Posterior vena cava (tissue), 2 donors: ENCODE measurements around the gene KCND3. TPM values are rescaled to one million over a fixed set of nuclear protein-coding genes. Genes with fewer than 3 reads are reported as not detected.

ENCODE experiments used
- DNase-seq: peaks from one replicate; pipeline ENCODE4 v3.0.0-alpha.2; 2020; ENCODE audit warnings: low spot score
- intact Hi-C, 2 donors: fragments of 100-400 bp; cut with DNase I; formaldehyde crosslinking; loops; one replicate each; pipeline versions ENCODE4 v1.14.1 to v1.14.2; 2022 to 2023
- total RNA-seq, 2 donors: library from RNA; stranded (reverse); fragmentation: NEBNext Ultra II Directional; extraction: Animal tissue kit (Norgen Biotek cat#: 25700); gene quantifications; one replicate each; pipeline ENCODE4 v1.2.1, GENCODE V29; 2021
- donor health status: DM: yes; HTN: yes; CAD: no.
- donor health status: DM: yes; HTN: yes; CAD: no.

KCND3 gene
- total RNA-seq, 2 donors from 2014 or later, result 24.6 to 27.8 TPM

DNA sequence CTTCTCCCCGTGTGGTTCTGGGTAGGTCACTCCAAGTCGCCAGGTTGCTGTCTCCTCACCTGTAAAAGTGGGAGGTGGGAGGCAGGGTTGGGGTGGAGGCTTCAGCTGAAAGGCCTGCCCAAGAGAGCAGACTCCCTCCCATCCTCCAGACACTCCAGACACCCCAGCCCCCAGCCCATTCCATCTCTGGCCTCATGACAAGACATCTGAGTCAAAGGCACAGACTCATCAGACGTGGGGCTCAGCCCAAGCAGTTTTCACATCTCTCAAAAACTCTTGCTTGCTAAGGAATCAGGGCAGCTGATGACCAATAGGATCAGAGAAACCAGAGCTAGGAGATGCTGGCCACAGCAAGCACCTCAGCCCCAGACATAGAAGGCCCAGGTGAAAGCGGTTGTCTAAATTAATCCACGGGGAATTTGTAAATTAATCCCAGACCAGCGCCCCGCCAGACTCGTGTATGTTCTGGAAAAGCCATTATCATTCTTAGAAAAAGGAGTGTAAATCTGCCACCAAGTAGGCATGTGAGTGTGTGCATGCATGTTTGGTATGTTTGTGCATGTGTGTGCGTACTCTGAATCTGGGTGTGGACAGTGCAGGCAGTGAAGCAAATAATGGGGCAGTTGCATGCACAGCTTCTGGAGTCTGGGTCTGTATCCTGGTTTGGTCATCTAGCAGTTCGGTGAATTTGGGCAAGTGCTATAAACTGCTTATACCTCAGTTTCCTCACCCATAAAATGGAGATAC lies 55.2 kb downstream of the KCND3 start:
- intact Hi-C loops, result no loop called here
- no peak for DNase-seq

GRCh38 chr1:111930356-111930755 lies 59.1 kb downstream of the KCND3 start:
- no peak for DNase-seq

DNA sequence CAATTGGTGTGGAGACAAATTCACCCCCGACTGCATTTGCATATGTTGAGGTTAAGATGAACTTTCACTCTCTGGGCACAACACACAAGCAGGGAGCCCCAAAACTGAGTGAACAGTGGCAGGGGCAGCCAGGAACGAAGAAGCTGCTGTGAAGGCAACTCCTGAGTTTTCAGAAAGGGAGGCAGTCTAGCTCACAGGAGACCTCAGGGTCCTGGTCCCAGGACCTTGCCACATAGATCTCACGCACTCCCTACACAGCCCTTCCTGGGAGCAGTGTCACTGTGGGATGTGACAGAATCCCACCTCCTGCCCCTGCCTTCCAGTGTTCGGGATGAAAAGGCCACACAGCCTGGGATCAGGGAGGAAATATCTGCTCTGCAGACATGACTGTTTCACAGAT lies 60.9 kb downstream of the KCND3 start:
- no peak for DNase-seq
- intact Hi-C loops, result no loop called here

More at GRCh38 chr1:111930356-111930755, 59.1 kb downstream of the KCND3 start:
- intact Hi-C loops, result no loop called here

- intact Hi-C loops, result no loop called here
- DNase-seq, result no peak
Measured at GRCh38 chr1:111927652-111928051, 61.8 kb downstream of the KCND3 start.

DNA sequence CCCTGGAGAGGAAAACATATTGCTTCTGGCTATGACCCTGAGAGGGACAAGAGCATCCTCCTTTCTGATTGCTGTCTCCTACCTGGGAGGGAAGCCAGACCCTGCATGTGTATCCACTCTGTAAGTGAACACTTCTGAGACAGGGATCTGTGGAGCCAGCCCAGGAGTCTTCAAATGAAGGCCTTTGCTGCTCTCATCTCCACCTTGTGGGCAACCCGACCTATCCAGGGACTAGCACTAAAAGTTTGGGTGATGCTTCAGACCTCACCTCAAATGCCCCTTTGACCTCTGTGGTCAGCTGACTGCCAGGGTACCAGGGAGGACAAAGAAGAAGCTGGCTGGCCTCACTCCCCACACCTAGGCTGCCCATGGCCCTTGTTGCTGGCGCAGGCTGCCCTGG lies 64.7 kb downstream of the KCND3 start:
- intact Hi-C loops, result no loop called here
- no peak for DNase-seq

- no peak for DNase-seq
- intact Hi-C loops, result no loop called here
Measured at GRCh38 chr1:111923766-111924165, 65.7 kb downstream of the KCND3 start.

- no peak for DNase-seq
- intact Hi-C loops, result no loop called here
Measured at GRCh38 chr1:111921948-111922347, 67.5 kb downstream of the KCND3 start.

- no peak for DNase-seq
- intact Hi-C loops, result no loop called here
Measured at GRCh38 chr1:111920221-111921024, 69.0 kb downstream of the KCND3 start.

GRCh38 chr1:111911776-111912515 lies 77.5 kb downstream of the KCND3 start:
- DNase-seq, result no peak
- intact Hi-C loops, result no loop called here

DNA sequence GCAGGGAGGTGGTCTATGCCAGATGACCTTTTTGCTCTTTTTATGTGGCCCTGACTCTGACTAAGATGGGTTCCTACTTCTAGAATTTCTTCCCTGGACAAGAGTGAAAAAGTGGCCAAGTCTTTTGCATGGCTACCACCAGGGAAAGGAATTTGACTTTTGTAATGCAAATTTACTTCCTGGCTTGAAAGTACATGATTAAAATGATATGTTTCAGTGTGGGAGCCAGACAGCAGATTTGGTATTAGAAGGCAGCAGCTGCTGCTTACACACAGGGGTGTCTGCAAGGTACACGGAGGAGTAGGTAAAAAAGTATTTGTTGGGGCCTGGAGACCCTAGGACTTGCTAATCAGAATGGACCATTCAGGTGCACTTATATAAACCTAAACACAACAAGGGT lies 78.4 kb downstream of the KCND3 start:
- intact Hi-C loops, result no loop called here
- no peak for DNase-seq

- intact Hi-C loops, result no loop called here
- DNase-seq, result no peak
Measured at GRCh38 chr1:111909030-111909429, 80.4 kb downstream of the KCND3 start.

DNA sequence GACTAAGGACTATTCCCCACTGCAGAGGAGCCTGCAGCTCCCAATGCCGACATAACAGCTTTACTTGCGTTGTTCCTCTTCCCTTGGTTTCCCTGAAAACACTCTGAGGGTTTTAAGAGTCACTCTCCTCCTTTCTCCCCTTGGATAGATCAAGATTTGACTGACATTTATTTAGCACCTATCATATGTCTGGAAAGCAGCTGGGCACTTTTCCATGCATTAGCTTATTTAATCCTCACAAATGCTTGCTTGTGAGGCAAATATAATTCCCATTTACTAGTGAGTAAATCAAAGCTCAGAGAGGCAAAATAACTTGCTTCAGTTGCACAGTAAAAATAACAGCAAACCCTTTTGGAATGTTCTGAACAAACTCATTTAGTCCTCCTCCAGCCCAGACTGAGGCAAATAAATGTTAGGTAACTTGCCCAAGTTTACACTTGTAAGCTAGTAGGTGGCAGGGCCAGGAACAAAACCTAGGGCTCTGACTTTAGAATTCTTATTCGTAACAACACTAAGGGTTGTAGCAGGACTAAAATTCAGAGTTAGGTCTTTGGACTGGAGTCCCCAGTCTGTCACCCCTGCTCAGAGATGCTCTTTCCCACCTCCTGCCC lies 81.4 kb downstream of the KCND3 start:
- intact Hi-C loops, result no loop called here
- DNase-seq, result no peak

- intact Hi-C loops, result no loop called here
- DNase-seq, result no peak
Measured at GRCh38 chr1:111907321-111907720, 82.1 kb downstream of the KCND3 start.

GRCh38 chr1:111906816-111907215 lies 82.7 kb downstream of the KCND3 start:
- DNase-seq, result no peak
- intact Hi-C loops, result no loop called here

DNA sequence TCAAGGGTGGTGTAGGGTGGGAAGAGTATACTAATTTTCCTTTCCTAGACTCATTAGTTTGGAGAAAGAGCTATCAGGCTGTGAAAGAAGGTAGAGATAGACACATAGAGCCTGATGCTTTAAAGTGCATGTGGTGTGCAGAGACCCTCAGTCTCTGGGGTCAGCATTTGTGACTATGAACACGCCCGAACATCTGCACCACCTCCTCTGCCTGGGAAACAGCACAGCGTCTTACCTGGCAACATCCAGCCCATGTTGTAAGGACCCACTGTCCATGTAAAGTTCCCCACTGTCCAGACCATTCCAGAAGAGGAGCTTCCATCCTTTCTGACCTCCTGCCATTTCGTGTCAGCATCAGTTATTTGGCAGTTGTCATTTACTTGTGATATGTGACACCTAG lies 83.4 kb downstream of the KCND3 start:
- DNase-seq, result no peak
- intact Hi-C loops, result no loop called here

DNA sequence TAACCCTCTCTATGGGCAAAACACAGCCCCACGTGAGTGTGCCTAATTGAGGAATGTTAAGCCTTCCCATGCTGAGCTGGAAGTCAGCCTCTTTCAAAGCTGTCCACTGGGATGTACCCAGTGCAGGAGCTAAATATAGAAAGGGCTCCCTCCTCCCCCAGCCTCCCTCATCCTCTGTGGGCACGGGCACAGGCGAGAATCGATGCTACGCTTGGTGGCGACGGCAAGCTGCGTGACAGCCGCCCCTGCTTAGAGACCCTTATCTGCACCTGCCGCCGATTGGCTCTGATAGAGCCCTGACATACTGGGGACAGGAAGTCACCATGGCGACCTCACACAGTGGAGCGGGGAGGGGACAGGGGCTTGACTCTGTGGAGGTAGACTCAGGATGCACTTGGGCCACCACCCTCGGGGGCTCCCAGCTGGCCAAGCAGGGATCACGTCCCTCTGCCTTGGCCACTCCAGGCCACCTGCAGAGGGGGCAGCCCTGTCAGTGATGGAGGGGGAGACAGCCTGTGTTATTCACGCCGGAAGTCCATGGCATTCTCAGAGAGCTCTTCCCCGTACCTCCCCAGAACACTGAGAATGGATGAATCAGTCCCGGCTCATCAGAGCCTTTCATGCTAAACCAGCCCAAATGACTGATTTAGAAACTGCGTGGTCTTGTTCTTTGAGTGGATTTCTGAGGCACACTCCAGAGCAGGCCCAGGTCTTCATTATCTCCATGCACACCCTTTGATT lies 84.8 kb downstream of the KCND3 start:
- intact Hi-C loops, result no loop called here

GRCh38 chr1:111903871-111904449 lies 85.5 kb downstream of the KCND3 start:
- intact Hi-C loops, result no loop called here
- no peak for DNase-seq

More for the DNA sequence above, 84.8 kb downstream of the KCND3 start:
- DNase-seq, result no peak

GRCh38 chr1:111903148-111903870 lies 86.2 kb downstream of the KCND3 start:
- intact Hi-C loops, result no loop called here
- DNase-seq, result no peak
